DMS53 (cell line): Measurements from ENCODE around the gene SULT1A3.
"Not testable (repeated sequence)": the region's sequence is repeated elsewhere in the genome, so short reads cannot be mapped to it uniquely, and the experiment has no call there.

Source experiments
- DNase-seq: peaks from one replicate; lab custom pipeline; 2025; lab: John Stamatoyannopoulos, UW

SULT1A3 gene

GRCh38 chr16:30186782-30187555 lies 12.1 kb upstream of the SULT1A3 start:
- DNase-seq: peak; percentile 77

GRCh38 chr16:30187556-30187865 lies 11.5 kb upstream of the SULT1A3 start:
- DNase-seq: no peak

GRCh38 chr16:30187971-30188561 lies 11.0 kb upstream of the SULT1A3 start:
- no peak for DNase-seq

GRCh38 chr16:30191158-30191557 lies 7.9 kb upstream of the SULT1A3 start:
- not testable (repeated sequence) for DNase-seq

GRCh38 chr16:30193098-30193497 lies 6.0 kb upstream of the SULT1A3 start:
- not testable (repeated sequence) for DNase-seq

GRCh38 chr16:30193615-30194014 lies 5.4 kb upstream of the SULT1A3 start, which contains the start of the genes BOLA2B and SLX1A:
TSS of gene BOLA2B (minus strand) at chr16:30193666. CDS start at chr16:30193595, 71 bp downstream.
TSS of gene SLX1A (plus strand) at chr16:30193875. CDS start at chr16:30194085, 210 bp downstream.
- not testable (repeated sequence) for DNase-seq

GRCh38 chr16:30194172-30194925 lies 4.7 kb upstream of the SULT1A3 start:
- not testable (repeated sequence) for DNase-seq

- DNase-seq: not testable (repeated sequence)
Measured at GRCh38 chr16:30197001-30197400, 2.1 kb upstream of the SULT1A3 start.

GRCh38 chr16:30199608-30200343 lies 721 bp downstream of the SULT1A3 start:
- DNase-seq: not testable (repeated sequence)

- DNase-seq: not testable (repeated sequence)
Measured at GRCh38 chr16:30205541-30206236, 6.6 kb downstream of the SULT1A3 start.

GRCh38 chr16:30206252-30206651 lies 7.2 kb downstream of the SULT1A3 start:
- DNase-seq: not testable (repeated sequence)

- not testable (repeated sequence) for DNase-seq
Measured at GRCh38 chr16:30207063-30207704, 8.1 kb downstream of the SULT1A3 start.

GRCh38 chr16:30209032-30209431 lies 10.0 kb downstream of the SULT1A3 start:
- not testable (repeated sequence) for DNase-seq

- DNase-seq: not testable (repeated sequence)
Measured at GRCh38 chr16:30211414-30211813, 12.4 kb downstream of the SULT1A3 start.

GRCh38 chr16:30217082-30217481 lies 18.0 kb downstream of the SULT1A3 start:
- not testable (repeated sequence) for DNase-seq

- not testable (repeated sequence) for DNase-seq
Measured at GRCh38 chr16:30248379-30248778, 49.3 kb downstream of the SULT1A3 start, which contains the start of gene NPIPB13. TSS of gene NPIPB13 (minus strand) at chr16:30248479. CDS start at chr16:30245573, 2,906 bp downstream.
